Coronary artery (tissue), 2 donors: ENCODE data around the gene HDAC5.

Experiments
- DNase-seq: peaks from one replicate; pipeline ENCODE4 v3.0.0-alpha.2; 2017; ENCODE audit warnings: low spot score
- H3K27ac ChIP-seq, 2 donors: fragments of 200-600 bp; sonication (generic); one replicate each; pipeline ENCODE4 v1.5.1; 2016 to 2019
- H3K4me3 ChIP-seq: fragments of 200-600 bp; sonication (generic); 2 replicates; pipeline ENCODE4 v1.5.1; 2016; ENCODE audit warnings: mild to moderate bottlenecking, moderate library complexity
- CTCF ChIP-seq: fragments of 200-600 bp; sonication (generic); IDR thresholded peaks from one replicate; pipeline ENCODE4 v1.5.1; 2019; ENCODE audit warnings: antibody characterized with exemption

HDAC5 gene

GRCh38 chr17:44076716-44077594, 46.5 kb downstream of the HDAC5 start:
- Histone ChIP-seq H3K27ac (peak overlapping the region in 1 of 2 donors; percentile 31), H3K4me3 (no peak overlapping the region)
- TF ChIP-seq CTCF: no peak
- no peak for DNase-seq

GRCh38 chr17:44075598-44076293, 47.7 kb downstream of the HDAC5 start:
- TF ChIP-seq CTCF: no peak
- Histone ChIP-seq H3K4me3 (no peak overlapping the region), H3K27ac (peak overlapping the region in 1 of 2 donors; percentile 6)
- no peak for DNase-seq

DNA sequence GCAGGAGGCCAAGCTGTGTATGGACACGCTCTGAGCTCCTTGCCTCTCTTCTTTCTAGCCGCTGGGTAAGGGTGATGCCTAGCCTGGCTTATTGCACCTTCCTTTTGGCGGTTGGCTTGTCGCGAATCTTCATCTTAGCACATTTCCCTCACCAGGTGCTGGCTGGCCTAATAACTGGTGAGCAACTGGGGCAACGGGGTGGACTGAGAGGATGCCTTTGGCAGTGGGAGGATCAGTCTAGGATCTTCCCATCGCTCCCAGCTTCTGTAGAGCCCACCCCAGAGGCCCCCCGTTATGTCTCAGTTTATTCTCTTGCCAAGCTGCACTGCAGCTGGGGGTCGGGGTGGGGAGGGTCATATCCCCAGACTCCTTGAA, 48.5 kb downstream of the HDAC5 start:
- H3K27ac ChIP-seq: no peak overlapping the region
- H3K4me3 ChIP-seq: no peak overlapping the region
- TF ChIP-seq CTCF: no peak
- no peak for DNase-seq

- Histone ChIP-seq H3K27ac (no peak overlapping the region), H3K4me3 (no peak overlapping the region)
- DNase-seq: no peak
- TF ChIP-seq CTCF: no peak
Observed at GRCh38 chr17:44074231-44074910, 49.1 kb downstream of the HDAC5 start.

GRCh38 chr17:44071772-44072171, 51.7 kb downstream of the HDAC5 start:
- DNase-seq: no peak
- TF ChIP-seq CTCF: no peak
- peak overlapping the region; percentile 79 for H3K4me3 ChIP-seq
- peak overlapping the region in 1 of 2 donors; percentile 95 for H3K27ac ChIP-seq

DNA sequence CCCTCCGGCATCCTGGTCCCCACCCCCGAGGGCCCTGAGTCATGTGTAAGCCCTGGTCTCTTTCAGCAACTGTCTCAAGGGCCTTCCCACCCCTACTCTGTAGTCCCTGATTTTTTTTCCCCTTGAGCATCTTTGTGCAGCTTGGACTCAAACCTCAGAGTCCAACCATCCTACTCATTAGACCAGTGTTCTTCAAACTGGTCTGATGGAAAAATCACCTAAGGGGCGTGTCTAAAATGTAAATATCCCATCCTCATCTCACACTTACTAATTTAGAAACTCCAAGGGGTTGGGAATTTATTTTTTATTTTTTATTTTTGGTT, 52.3 kb downstream of the HDAC5 start:
- peak overlapping the region; percentile 79 to 95 for H3K27ac ChIP-seq
- TF ChIP-seq CTCF: no peak
- DNase-seq: no peak
- peak overlapping the region; percentile 79 for H3K4me3 ChIP-seq
